GM19351 (cell line): Measurements from ENCODE around the gene SMIM20.
"Not testable (repeated sequence)": the region's sequence is repeated elsewhere in the genome, so short reads cannot be mapped to it uniquely, and the experiment has no call there.

Experiments used
- ATAC-seq: cut with Tn5 transposase; IDR thresholded peaks from one replicate; pipeline ENCODE4 v1.9.1; 2021; ENCODE audit warnings: mild to moderate bottlenecking, moderate library complexity; ENCODE audit not compliant: unreplicated experiment

Gene SMIM20

DNA sequence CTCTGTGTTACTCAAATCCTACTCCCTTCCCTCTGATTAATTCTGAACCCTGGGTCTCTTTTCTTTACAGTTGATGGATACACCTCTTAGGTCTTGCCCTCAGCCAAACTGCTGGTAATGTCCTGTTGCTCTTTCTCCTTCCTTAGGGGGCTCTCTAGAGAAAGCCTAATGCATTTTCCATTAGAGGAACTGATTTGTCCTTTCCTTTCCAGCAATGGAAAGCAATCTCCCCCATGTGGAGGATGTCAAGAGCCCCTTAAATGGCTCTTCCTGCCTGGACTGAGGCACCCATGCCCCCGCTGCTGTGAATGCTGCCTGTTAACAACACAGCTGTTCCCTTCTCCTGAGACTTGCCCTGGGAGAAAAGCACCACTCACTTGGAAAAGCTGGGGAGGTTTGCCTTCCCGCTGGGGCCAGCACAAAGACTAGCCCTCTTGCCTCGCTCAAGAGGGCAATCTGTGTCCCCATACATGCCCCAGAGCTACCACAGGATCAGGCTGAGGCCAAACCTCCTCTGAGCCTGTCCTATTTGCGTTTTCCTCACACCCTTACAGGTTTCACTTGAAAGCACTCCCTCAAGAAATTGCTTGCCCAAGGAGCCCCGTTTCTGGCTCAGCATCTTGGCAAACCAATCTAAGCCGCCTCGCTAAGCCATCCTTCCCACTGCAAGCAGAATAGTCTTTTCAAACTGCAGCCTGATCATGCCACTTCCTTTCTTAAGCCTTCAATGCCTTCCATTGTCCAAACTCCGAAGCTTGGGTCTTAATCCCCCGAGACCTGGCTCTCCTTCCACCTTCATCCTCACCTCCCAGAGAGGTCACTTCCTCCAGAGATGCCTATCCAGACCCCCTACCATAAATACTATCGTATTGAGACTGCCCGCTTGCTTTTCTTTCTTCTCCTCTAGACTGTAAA, 23.2 kb upstream of the SMIM20 start:
- peak; percentile 72 for ATAC-seq

- no peak for ATAC-seq
Observed at GRCh38 chr4:25892796-25893195, 21.2 kb upstream of the SMIM20 start.

- ATAC-seq, result no peak
Observed at GRCh38 chr4:25896776-25897539, 17.1 kb upstream of the SMIM20 start.

DNA sequence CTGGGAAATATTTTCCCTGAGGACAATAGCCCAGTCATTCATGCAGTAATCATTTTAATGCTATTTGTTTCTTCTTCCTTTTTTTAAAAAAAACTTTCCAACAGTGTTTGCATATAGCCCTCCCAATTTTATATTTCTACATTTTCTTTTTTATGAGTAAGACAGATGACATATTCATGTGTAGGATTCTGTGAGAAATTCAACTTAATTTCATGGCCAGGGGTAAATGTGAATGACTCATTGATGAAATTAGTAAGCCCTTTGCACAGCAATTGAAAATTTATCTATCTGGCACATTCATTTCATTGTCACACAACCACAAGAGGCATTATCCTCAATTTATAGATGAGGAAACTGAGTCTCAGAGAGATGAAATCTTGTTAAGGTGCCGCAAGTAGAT, 13.7 kb upstream of the SMIM20 start:
- no peak for ATAC-seq

DNA sequence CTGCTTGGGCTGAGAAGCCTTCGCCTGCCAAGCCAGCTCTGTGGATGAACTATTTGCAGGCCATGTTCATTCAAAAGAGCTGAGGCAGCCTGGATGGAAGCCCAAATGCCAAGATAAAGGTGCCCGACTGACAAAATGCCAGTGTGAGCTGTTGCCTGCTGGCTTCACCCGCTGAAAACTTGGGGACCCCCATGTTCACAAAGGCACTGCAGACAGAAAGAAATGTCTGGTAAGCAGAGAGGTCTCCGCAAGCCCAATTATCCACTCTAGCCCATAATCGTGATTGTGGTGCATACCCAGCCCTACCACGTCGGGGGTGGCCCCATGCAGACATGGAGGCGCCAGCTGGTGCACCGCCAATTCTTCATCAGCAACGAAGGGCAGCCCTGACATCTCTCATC, 13.0 kb upstream of the SMIM20 start:
- ATAC-seq, result no peak

DNA sequence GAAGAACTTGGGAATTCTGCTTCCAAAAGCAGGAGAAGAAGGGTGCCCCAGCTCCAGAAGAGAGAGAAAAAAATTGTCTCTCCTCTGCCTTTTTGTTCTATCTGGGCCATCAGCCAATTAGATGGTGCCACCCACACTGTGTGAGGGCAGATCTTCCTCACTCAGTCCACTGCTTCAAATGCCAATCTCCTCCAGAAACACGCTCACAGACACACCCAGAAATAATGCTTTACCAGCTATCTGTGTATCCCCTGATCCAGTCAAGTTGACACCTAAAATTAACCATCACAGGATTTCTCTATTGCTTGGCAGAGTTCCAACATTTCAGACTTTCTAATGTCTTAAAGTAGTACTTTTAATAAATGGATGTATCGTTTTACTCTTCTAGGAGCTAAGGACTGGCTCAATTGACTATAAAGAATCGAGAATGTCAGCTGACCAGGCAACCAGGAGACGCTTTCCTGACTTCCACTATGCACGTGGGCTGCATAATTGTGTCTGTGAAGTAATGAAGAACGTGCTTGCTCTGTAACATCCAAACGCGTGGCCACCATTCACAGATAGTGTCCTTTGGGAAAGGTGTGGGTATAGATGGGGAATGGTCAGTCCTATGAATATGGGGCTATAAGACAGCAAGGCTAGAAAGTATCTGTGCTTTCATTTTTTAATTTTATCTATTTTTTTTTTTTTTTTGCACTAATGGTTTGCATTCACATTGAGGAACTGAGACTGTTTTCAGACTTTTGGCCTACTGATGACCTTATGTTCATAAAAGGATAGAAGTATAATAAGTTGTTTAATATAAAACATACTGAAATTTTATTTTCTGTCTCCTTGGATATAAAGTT, 9.9 kb upstream of the SMIM20 start:
- ATAC-seq, result peak; percentile 59

- peak; percentile 54 for ATAC-seq
Observed at GRCh38 chr4:25904748-25905082, 9.3 kb upstream of the SMIM20 start.

GRCh38 chr4:25905371-25905770, 8.6 kb upstream of the SMIM20 start:
- ATAC-seq, result no peak

DNA sequence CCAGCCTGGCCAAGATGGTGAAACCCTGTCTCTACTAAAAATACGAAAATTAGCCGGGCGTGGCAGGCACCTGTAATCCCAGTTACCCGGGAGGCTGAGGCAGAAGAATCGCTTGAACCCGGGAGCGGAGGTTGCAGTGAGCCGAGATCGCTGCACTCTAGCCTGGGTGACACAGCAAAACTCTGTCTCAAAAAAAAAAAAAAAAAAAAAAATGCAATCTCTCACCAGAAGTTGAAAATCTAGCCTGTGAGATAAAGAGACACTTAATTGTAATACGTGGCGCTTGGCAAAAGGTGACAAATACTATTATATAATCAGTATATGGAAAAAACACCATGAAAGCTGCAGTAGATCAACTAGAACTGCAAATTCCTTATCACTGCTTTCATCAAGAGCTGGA, 7.9 kb upstream of the SMIM20 start:
- ATAC-seq, result not testable (repeated sequence)

GRCh38 chr4:25908491-25908901, 5.5 kb upstream of the SMIM20 start:
- no peak for ATAC-seq

GRCh38 chr4:25911356-25911755, 2.7 kb upstream of the SMIM20 start:
- ATAC-seq, result no peak

GRCh38 chr4:25913056-25913850, 767 bp upstream of the SMIM20 start:
- peak; percentile 30 for ATAC-seq

DNA sequence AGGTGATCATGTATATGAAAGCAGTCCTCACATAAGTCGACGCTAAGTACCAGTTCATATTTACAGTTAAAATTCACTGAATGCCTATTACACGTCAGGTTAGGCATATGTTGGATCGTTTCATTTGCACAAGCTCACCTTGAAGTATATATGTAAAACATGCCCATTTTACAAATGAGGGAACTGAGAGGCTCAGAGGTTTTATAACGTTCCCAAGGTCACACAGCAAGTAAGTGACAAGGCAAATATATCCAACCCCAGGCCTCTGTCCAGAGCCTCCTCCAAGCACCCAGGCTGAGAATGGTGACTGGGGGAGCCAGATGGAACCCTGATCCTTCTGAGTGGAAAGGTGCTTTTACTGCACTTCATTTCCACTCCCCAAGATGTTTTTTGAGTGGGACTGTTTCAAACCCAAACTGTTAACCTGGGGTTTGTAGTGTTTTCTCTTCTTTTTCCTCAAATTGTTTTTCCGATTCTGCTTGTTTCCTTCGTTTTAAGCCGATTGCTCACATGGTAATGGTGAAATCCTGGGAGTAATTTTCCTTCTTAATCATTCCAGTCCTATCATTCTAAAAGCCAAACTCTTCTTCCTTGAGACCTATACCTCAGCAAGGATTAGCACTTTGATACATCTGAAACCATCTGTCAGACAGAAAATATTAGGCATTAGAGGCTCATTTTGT, 791 bp downstream of the SMIM20 start:
- ATAC-seq, result peak; percentile 2

- no peak for ATAC-seq
Observed at GRCh38 chr4:25915353-25915705, 1.3 kb downstream of the SMIM20 start.

DNA sequence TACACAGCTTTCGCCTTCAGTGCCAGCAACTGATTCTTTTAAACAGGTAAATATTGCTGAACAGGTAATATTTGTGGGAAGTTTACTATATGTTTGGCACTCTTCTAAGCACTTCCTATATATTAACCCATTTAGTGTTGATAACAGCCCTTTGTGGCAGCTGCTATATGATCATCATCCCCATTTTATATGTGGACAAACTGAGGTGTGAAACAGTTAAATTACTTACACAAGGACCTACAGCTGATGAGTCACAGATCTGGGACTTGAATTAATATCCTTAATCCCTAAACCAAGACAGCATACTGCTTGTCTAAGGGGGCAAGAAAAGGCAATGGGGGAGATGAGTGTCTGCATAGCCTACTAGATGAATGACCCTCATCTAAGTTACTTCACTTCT, 2.9 kb downstream of the SMIM20 start:
- ATAC-seq, result no peak

- no peak for ATAC-seq
Observed at GRCh38 chr4:25919676-25920075, 5.7 kb downstream of the SMIM20 start.

GRCh38 chr4:25921922-25922321, 7.9 kb downstream of the SMIM20 start:
- ATAC-seq, result no peak

- no peak for ATAC-seq
Observed at GRCh38 chr4:25922812-25923369, 8.9 kb downstream of the SMIM20 start.

DNA sequence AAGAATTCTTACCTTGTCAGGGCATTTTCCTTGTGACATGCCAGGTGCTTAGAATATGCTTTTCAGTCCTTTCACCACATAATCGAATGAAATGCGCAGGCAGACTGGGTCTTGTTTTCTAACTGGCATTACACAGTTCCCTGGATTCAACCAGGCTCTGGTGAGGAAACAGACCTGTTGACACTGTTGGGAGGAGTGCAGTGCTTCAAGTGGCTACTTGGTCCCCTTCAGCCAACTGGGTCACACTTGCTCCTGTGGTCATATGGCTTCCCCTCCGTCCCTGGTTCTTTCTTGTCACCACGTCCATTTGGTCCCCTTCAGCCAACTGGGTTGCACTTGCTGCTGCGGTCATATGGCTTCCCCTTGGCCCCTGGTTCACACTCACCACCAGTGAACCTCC, 9.7 kb downstream of the SMIM20 start:
- ATAC-seq, result no peak
